HEK293 (cell line): ENCODE results near the gene WTIP.
"Not testable (repeated sequence)": the region's sequence is repeated elsewhere in the genome, so short reads cannot be mapped to it uniquely, and the experiment has no call there.

ENCODE experiments used
- CTCF ChIP-seq: fragments of 450-650 bp; formaldehyde crosslinking; IDR thresholded peaks from 2 replicates; pipeline ENCODE4 v1.5.1; 2016; ENCODE audit warnings: missing biosample characterization, missing genetic modification characterization
- SCRT1 ChIP-seq: fragments of 450-650 bp; formaldehyde crosslinking; IDR thresholded peaks from 2 replicates; pipeline ENCODE4 v1.5.1; 2016; ENCODE audit warnings: missing biosample characterization, missing genetic modification characterization, borderline replicate concordance
- YY1 ChIP-seq: fragments of 450-650 bp; formaldehyde crosslinking; IDR thresholded peaks from 2 replicates; pipeline ENCODE4 v1.5.1; 2018; ENCODE audit warnings: missing biosample characterization, missing genetic modification characterization
- ZBTB1 ChIP-seq: fragments of 450-650 bp; formaldehyde crosslinking; IDR thresholded peaks from 2 replicates; pipeline ENCODE4 v1.5.1; 2016; ENCODE audit warnings: missing biosample characterization, missing genetic modification characterization
- ZBTB20 ChIP-seq: fragments of 450-650 bp; formaldehyde crosslinking; IDR thresholded peaks from 2 replicates; pipeline ENCODE4 v1.5.1; 2016; ENCODE audit warnings: missing biosample characterization, missing genetic modification characterization
- ZBTB7A ChIP-seq: fragments of 450-650 bp; formaldehyde crosslinking; IDR thresholded peaks from 2 replicates; pipeline ENCODE4 v1.5.1; 2016; ENCODE audit warnings: low read depth, missing biosample characterization, missing genetic modification characterization
- ZBTB8A ChIP-seq: fragments of 450-650 bp; formaldehyde crosslinking; IDR thresholded peaks from 2 replicates; pipeline ENCODE4 v1.5.1; 2016; ENCODE audit warnings: missing biosample characterization, missing genetic modification characterization
- ZNF133 ChIP-seq: fragments of 450-650 bp; formaldehyde crosslinking; IDR thresholded peaks from 2 replicates; pipeline ENCODE4 v1.5.1; 2016; ENCODE audit warnings: missing biosample characterization, missing genetic modification characterization
- ZNF473 ChIP-seq: fragments of 450-650 bp; formaldehyde crosslinking; IDR thresholded peaks from 2 replicates; pipeline ENCODE4 v1.5.1; 2017; ENCODE audit warnings: missing biosample characterization, missing genetic modification characterization

GRCh38 chr19:34469026-34469425 is 12.5 kb upstream of the WTIP start:
- not testable (repeated sequence) for TF ChIP-seq ZNF473 (tag by site-specific recombination); CTCF (tag by site-specific recombination); ZBTB1; ZBTB8A (tag by site-specific recombination); ZNF133 (tag by site-specific recombination); ZBTB20 (tag by site-specific recombination); ZBTB7A (tag by site-specific recombination); YY1 (tag by site-specific recombination); SCRT1 (tag by site-specific recombination)
